NCI-H1092 (cell line): ENCODE data around the gene PRRX1.

Source experiments
- DNase-seq: peaks from one replicate; lab custom pipeline; 2025; lab: John Stamatoyannopoulos, UW

The PRRX1 gene

DNA sequence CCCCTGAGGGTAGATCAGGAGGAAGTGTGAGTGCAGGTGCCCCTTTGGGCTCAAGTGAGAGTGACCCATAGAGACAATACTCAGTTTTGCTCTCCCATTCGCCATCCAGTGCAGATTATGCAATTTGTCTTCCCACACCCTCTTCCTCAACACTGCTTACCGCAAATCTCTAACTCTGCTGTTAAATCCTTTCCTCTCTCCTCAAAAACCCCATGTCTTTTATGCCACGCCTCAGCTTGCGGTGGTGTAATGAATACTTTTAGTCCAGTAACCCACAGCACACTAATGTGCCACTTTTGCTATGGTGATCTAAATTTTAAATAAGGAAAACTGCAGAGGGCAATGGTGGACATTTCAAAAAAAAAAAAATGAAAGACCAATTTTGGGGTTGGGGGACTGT is 57.7 kb downstream of the PRRX1 start:
- no peak for DNase-seq

DNA sequence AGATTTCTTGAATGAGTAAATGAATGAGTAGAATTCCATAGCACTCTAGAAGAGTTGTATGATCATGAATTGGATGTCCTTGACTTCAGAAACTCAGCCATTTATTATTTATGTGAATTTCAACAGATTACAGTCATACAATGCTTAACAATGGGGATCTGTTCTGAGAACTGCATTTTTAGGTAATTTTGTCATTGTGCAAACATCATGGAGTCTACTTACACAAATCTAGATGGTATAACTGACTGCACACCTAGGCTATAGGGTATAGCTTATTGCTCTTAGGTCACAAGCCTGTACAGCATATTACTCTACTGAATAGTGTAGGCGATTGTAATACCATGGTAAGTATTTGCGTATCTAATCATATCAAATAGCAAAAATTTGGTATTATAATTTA is 59.6 kb downstream of the PRRX1 start:
- no peak for DNase-seq

DNA sequence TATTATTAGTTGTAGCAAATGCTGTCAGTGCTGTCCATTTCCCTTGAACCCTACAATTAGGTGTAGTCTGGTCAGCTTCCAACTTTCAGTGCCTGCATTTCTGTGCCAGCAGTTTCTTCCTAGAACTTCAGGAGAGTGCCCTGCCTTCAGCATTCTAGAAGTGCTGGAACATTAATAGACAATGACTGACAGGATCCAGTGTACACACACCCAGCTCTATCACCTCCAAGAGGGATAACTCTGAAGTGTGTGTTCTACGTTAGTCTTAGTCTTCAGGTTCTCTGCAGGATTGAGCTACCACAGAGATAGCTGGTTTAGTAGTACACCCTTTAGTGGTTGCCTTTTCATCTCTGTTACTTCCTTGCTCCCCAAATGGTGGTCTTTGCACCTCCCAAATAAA is 61.4 kb downstream of the PRRX1 start:
- DNase-seq, result no peak

DNA sequence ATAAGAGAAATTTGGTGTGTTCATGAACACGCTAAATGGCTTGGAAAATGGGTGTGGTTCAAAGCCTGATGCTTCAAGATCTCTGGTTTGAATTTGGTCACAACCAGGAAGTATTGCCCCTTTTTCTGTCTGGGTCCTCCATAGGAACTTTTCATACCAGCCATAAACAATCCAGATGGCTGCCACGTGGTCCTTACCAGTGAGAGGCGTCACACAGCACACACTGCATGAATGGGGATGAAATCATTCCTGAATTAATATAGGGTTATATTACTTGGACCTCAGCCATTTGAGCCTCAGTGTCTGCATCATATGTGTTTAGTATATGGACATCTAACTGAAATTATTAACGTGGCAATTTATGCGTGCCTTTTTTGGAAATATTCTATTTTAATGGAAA is 64.0 kb downstream of the PRRX1 start:
- no peak for DNase-seq

DNA sequence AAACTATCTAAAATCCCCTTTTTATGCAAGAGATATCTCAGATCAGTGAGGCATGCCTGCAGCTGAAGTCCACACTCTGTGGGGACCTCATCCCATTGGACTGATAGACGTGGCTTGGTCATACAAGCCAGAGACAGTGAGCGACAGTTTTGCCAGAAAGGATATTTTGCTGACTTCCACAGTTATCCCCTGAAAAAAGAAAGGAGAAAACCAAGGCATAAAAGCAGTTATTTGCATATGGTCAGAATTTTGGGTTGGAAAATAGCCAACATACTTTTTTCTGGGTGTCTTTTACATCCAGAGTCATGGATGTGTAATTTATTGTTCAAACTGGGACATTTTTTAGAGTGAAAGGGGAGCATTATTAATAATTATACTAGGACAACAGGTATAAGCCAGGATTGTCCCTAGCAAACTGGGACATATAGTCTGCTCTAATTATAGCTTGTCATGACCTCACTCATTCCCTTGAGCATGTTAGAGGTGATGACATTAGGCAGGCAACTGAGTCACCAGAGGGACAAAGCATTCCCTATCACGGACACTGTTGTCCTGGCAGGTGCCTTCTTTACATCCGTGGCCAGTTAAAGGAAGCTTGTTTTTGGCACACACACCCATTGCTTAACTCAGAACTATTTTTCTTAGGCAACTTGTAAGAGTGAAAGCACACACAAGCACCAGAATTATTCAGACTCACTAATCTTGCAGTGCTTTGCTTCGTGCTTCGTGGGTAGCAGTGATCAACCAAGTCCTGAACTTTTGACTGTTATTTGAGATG is 65.5 kb downstream of the PRRX1 start:
- no peak for DNase-seq

DNA sequence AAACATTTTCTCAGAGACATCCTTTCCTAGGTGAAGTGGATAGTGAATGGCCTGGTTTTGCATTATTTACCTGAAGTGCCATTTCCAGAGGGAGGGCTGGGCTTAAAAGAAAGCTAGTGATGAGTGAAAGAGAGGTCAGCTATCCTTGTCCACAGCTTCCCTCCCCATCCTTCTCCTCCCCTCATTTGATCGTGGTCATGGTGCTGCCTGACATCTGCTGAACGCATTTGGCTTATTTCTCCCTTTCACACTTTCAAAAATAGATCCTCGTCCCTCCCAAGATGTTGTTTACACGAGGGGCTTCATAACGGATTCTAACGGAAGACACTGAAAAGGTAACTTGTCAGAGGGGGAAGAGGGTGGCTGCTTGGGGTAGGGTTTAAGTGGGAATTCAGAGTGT is 66.1 kb downstream of the PRRX1 start:
- DNase-seq, result no peak

DNA sequence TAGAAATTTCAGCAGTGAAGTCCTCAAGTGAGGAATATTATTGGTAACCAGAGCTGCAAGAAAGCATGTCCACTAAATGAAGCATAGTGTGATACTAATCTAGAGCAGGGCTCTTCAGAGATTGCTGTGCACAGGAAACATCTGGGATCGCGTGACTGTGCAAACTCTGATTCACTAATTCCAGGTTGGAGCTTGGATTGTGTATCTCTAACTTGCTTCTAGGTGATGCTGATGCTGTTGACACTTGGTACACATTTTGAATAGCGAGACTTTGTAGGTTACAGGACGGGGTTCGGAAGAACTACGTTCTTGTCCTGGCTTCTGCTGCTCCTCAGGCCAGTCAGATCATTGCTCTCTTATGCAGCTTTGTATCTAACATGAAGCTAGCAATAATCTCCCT is 66.5 kb downstream of the PRRX1 start:
- no peak for DNase-seq

DNA sequence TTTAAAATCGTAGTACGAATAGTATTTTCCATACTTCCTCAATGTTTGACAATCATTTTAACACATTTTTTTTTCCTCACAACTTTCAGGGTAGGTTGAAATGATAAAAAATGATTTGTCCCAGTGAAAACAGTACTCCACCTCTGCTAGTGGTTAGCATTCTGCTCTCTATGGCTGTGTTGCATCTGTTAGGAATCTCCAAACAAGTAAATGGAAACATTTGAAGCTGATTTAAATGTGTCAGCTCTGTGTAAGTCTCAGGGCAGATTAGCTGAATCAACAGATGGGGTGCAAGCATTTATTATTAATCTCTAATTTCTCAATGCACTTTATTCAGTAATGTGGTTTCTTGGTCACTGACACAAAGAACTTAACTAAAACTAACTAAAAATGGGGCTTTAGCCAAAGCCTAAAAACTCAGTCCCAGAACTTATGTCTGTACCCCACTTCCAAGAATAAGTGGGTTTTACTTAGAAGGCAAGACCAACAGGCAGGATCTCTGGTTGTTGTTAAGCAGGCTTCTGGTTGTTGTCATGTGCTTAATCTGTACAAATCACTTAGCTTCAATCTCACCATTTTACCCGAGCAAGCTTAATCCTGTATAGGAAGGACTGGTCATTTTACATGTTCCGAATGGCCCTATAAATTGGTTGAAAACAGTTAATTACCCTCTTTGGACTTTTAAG is 67.8 kb downstream of the PRRX1 start:
- no peak for DNase-seq

DNA sequence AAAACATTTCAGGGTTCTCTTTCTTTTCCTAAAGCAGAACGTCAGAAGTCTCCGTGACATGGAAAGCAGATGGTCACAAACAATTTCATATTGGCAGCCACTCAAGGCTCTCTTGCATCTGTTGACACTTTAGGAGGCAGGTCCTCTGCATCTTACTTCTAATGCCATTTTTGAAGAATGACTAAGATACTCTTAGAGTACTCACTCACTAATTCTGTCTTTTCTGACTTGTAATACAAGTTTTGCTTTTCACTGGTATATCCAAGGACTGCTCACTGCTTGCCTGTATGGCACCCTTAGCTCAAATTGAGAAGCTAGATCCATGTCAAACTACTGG is 68.3 kb downstream of the PRRX1 start:
- DNase-seq, result no peak

DNA sequence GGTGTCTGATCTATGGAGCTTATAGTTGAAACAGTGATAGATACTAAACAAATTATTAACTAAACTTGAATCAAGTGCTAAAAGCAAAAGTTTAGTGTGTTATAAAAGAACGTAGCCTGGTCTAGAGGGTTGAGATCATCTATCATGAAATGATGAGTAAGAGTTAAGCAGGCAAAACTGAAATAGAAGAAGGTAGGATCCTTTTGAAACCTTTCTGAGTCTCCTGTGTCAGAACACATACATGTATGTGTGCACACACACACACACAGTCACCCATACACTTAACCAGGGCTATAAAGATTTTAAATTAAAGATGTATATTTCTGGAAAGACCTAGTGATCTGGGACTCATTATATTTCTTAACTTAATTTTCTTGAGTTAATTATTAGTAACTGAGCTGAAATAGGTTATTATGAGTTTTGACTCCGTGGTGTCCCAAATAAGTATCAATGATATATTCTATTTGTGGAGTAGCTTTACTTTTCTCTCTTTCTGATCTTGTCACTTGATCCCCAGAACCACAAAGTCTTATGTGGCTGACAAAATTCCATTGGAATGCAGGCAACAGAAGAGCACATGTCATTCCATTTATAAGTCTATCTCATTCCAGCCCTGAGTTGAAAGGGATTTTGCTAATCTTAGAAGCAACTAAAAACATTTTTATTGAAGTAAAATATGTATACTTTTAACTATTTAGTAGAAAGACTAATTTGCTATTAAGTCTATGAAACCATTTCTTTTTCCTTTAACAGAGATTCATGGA is 70.7 kb downstream of the PRRX1 start:
- no peak for DNase-seq

DNA sequence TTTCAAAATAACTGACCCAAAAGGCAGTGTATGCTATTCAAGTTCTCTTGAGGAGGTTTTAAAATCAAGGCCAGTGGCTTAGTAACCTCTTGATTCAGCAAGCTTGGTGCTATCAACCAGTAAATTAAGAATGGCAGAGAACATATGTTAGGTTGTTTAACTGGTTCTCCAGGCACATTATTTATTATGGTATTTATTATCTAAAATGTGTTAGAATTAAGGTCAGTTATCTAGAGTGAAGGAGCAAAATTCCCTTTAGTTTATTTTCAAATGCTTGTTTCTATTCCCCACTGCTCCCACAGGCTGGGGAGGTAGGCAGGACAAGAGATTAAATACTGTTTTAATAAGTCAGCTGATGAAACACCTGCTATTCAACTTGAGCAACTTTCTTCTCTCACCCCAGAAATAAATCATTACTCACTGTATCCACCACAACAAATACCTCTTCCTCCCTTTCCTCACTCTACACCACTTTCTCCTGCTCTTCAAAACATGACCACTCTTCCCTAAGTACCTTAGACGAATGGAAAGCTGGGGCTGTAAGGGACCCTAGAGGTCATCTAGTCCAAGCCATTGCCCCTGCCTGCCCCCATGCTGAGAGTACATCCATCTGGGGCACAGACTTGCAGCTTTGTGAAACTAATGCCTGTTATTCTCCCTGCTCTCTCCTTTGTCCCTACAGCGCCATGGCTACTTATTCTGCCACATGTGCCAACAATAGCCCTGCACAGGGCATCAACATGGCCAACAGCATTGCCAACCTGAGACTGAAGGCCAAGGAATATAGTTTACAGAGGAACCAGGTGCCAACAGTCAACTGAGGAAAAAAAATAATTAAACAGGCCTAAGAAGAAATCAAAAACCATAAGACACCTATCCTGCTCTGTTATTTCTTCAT is 71.7 kb downstream of the PRRX1 start:
- DNase-seq, result no peak

DNA sequence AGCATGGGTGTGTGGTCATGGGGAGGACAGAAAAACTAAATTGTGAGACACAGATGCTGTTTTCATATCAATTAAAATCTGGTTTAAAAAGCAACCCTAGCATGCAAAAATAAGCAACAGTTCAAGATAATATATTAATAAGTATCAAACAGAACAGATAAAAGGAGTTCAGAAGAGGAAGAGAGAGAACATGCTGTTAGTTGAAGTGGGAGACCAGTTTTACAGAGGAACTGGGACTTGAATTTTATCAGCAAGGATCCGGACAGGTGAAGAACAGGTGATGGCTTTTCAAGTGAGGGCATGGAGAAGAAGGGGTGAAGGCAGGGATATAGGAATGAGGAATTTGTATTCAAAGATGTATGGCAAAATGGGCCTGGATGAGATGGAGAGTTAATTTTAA is 75.9 kb downstream of the PRRX1 start:
- DNase-seq, result no peak

DNA sequence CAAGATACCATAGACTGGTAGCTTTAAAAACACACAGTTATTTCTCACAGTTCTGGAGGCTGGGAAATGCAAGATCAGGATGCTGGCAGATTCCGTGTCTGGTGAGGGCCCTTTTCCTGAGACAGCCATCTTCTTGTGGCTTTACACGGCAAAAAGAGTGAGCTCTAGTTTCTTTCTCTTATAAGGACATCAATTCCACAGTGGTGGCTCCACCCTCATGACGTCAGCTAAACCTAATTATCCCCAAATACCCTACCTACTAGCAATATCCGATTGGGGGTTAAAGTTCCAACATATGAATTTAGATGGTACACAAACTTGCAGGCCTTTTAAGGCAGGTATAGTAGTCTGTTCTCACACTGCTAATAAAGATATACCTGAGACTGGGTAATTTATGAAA is 77.7 kb downstream of the PRRX1 start:
- no peak for DNase-seq

DNA sequence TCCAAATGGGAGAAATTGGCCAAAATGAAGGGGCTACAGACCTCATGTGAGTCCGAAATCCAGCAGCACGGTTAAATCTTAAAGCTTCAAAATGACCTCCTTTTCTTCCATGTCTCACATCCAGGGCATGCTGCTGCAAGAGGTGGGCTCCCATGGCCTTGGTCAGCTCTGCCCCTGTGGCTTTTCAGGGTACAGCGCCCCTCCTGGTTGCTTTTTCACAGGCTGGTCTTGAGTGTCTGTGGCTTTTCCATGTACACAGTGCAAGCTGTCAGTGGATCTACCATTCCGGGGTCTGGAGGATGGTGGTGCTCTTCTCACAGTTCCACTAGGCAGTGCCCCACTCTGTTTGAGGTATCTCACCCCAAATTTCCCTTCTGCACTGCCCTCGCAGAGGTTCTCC is 78.7 kb downstream of the PRRX1 start:
- no peak for DNase-seq

DNA sequence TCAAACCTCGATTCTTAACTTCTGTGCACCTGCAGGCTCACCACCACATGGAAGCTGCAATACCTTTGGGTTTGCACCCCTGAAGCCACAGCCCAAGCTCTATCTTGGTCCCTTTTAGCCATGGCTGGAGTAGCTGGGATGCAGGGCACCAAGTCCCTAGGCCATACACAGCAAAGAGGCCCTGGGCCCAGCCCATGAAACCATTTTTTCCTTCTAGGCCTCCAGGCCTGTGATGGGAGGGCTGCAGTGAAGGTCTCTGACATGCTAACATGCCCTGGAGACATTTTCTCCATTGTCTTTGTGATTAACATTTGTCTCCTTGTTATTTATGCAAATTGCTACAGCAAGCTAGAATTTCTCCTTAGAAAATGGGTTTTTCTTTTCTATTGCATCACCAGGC is 79.2 kb downstream of the PRRX1 start:
- no peak for DNase-seq

DNA sequence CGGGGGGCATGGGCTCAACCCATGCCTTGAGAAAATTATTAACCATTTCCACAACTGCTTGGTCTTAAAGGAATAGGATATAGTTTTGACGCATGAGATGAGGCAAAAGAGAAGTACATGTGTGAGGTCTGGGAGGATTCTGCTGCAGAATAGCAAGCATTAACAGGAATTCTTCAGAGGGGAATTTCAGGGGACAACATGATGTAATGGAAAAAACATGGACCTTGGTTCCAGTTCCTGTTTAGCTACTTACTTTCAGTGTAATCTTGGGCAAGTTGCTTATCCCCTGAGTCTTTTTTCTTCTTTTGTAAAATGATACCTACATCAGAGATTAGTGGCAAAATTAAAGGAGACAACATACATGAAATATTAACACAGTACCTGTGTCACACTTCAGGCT is 85.6 kb downstream of the PRRX1 start:
- DNase-seq, result no peak

DNA sequence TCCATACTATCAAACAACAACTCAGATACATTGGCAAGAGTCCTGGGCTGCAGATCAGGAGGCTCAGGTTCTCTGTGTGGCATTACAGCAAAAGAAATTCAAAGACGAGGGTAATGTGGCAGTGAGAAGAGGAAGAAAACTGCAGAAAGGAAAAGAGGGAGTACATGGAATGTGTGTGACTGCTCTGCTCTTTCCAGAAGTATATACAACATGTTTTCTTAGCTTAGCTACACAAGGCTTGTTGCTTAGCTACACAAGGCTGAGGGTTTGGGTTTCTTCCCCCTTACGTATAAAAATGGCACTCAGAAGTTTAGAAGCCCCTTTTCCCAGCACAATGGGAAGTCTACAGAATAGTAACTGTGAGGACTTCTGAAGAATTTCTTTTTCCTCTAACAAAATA is 86.0 kb downstream of the PRRX1 start:
- DNase-seq, result no peak

DNA sequence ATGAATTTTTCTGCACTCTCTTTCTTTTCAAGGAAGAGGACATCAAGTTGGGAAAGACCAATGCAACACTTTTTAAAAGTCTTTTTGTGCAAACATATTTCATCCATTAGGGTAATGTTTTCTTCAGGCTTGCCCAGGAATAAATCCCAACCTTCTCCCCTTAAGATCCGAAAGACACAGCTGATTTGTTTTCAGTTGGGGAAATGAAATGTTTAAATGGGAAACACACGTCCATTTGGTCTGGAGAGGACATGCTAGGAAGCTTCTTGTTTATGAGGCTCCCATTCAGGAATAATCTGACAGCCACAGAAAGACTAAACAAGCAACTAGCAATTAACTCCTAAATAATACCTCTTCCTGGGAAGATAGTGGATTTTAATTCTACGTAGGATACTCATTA is 91.9 kb downstream of the PRRX1 start:
- no peak for DNase-seq

DNA sequence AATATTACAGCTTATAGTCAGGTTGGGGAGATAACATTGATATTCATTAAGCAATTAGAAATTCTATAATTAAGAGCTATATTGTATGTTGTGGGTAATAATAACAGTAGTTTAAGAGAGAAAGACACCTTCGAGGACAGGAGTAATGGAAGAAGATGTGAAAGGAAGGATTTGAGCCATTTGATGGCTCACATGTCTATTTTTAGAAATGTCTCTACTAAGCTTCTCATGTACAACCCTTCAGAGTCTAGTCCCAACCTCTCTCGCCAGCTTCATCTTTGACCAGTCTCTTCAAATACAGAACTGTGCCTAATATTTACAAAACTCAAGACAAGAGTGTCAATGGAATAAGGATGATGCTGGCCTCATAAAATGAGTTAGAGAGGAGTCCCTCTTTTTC is 95.1 kb downstream of the PRRX1 start:
- DNase-seq, result no peak

DNA sequence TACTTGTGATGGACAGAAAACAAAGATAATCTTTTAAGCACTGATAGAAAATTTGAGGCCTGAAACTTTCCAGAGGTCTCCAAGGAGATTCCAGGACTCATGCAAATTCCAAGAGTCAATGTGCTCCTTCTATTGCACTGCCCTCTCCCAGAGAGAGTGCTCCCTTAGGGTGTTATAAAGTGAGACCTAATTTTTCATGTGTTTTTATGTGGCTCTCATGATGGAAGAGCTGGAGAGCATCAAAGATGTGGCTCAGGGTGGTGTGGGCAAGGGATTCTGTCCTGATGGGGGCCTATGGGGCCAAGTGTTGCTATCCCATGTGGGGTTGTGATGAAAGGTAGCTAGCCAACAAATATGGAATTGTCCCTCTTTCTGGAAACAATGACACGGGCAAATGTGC is 101.3 kb downstream of the PRRX1 start:
- no peak for DNase-seq

DNA sequence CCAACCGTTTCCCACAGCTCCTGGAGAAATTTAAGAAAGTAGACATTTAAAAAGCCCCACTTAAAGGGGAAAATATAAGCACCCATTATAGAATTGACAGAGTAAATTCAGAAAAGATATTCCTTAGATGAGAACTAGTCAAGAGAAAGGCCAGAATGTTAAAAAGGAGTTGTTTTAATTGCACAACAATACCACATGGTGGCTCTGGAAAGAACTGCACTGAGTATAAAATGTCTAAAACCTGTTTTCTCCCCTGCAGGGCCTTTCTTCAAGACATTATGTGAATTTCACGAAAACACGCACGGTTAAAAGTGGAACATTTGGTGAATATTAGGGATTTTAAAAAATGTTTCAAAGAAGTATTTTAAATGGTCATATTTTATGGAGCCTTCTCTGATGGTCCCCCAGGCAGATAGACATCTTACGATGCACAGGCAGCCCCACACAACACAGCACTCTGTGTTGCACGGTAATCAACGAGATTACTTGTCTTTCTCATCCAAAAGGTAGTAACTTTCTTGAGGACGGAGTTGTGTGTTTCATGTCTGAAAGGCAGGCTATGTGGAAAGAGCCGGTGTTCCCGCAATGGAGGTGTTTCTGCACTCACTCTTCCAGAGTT is 101.9 kb downstream of the PRRX1 start:
- DNase-seq, result no peak

DNA sequence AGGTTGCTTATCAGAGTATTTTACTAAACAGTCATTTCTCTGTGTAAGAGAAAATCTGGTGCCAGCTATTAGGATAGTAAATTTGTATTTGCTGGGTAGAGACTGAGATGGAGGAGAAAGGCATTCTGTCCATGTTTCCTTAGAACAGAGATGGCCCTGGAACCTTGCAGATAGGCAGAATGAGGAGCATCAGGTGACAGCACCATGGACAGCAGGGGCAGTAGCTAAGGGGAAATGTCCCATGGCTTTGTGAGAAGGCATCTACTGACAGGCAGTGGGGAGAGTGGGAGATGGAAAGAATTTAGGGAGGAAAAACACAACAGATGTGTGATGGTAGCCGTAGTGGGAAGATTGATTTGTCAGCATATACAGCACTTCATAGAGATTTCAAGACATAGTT is 105.0 kb downstream of the PRRX1 start:
- DNase-seq, result no peak
